WTC11 (cell line): ENCODE results near the gene CRB1.

Experiments
- CREM ChIP-seq: sonication (generic); formaldehyde crosslinking; IDR thresholded peaks from 2 replicates; pipeline ENCODE4 v1.8.1; 2022; ENCODE audit warnings: mild to moderate bottlenecking, missing genetic modification reagents, moderate library complexity
- JUN ChIP-seq: sonication (generic); formaldehyde crosslinking; IDR thresholded peaks from 2 replicates; pipeline ENCODE4 v1.8.0; 2023; ENCODE audit warnings: mild to moderate bottlenecking, missing genetic modification reagents
- MYBL2 ChIP-seq: sonication (generic); formaldehyde crosslinking; IDR thresholded peaks from 2 replicates; pipeline ENCODE4 v1.8.1; 2023; ENCODE audit warnings: mild to moderate bottlenecking, moderate library complexity, missing genetic modification reagents
- ZNF317 ChIP-seq: sonication (generic); formaldehyde crosslinking; IDR thresholded peaks from 2 replicates; pipeline ENCODE4 v1.8.1; 2023; ENCODE audit warnings: low read depth, mild to moderate bottlenecking, moderate library complexity, missing genetic modification reagents, borderline replicate concordance
- TF ChIP-seq, protein P1 (sequence below): sonication (generic); formaldehyde crosslinking; IDR thresholded peaks from 2 replicates; pipeline ENCODE4 v1.8.0; 2022; ENCODE audit warnings: mild to moderate bottlenecking, missing genetic modification reagents
- TF ChIP-seq, protein P2 (sequence below): sonication (generic); formaldehyde crosslinking; IDR thresholded peaks from 2 replicates; pipeline ENCODE4 v1.8.1; 2022; ENCODE audit warnings: mild to moderate bottlenecking, missing genetic modification reagents, moderate library complexity, borderline replicate concordance

DNA sequence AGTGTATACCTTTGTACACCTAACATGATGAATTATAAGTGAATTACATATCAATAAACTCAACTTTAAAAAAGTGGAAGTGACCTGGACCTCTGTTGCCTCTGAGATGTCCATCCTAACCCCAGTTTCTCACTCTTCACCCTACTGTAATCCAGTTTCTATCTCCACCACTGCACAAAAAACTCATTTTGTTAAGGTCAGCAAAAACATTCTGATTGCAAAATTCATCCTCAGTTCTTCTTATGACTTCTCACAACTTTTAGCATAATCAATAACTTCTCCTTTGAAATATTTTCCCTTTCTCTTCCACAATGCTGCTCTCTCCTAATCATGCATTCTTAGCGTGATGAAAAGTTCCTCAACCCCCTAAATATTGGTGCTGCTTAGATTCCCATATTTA, 129.8 kb downstream of the CRB1 start:
- TF ChIP-seq JUN (CRISPR knock-in tag) (no peak), ZNF317 (no peak), MYBL2 (CRISPR knock-in tag) (no peak), CREM (CRISPR knock-in tag) (no peak)
- TF ChIP-seq, protein P1, sequence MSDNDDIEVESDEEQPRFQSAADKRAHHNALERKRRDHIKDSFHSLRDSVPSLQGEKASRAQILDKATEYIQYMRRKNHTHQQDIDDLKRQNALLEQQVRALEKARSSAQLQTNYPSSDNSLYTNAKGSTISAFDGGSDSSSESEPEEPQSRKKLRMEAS (CRISPR knock-in tag): no peak
- TF ChIP-seq, protein P2, sequence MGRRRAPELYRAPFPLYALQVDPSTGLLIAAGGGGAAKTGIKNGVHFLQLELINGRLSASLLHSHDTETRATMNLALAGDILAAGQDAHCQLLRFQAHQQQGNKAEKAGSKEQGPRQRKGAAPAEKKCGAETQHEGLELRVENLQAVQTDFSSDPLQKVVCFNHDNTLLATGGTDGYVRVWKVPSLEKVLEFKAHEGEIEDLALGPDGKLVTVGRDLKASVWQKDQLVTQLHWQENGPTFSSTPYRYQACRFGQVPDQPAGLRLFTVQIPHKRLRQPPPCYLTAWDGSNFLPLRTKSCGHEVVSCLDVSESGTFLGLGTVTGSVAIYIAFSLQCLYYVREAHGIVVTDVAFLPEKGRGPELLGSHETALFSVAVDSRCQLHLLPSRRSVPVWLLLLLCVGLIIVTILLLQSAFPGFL (CRISPR knock-in tag): no peak
